Activated CD4-positive, alpha-beta T cell treated with anti-CD3 and anti-CD28 coated beads, Interleukin-2, amount 10 ng/mL, durations not matched to agents 7 days and 5 days (primary cell): ENCODE results near the gene MYO5B. TPM values are rescaled to one million over a fixed set of nuclear protein-coding genes. Genes with fewer than 3 reads are reported as not detected.
A peak's percentile ranks its signal among the peaks of the same experiment; 100 is the strongest.
"Not testable (repeated sequence)": the region's sequence is repeated elsewhere in the genome, so short reads cannot be mapped to it uniquely, and the experiment has no call there.

Experiments
- CTCF ChIA-PET: fragments of 350-600 bp; sonication (Branson Sonifier 250); formaldehyde crosslinking; loops from one replicate; lab custom pipeline; 2021; ENCODE audit warnings: antibody characterized with exemption; lab: Charles Lee
- POLR2A ChIA-PET: fragments of 350-600 bp; sonication (Branson Sonifier 250); formaldehyde crosslinking; loops from one replicate; lab custom pipeline; 2021; ENCODE audit warnings: antibody characterized with exemption; lab: Charles Lee
- DNase-seq: peaks from one replicate; pipeline ENCODE4 v3.0.0-alpha.2; 2020
- H3K27ac Mint-ChIP-seq: one replicate; pipeline ENCODE4 v1.8.0; 2021; ENCODE audit warnings: mild to moderate bottlenecking, moderate library complexity, mixed read lengths
- H3K27me3 Mint-ChIP-seq: one replicate; pipeline ENCODE4 v1.8.0; 2021; ENCODE audit warnings: mixed read lengths
- H3K36me3 Mint-ChIP-seq: one replicate; pipeline ENCODE4 v1.8.0; 2021; ENCODE audit warnings: low read depth, mixed read lengths
- H3K4me1 Mint-ChIP-seq: one replicate; pipeline ENCODE4 v1.8.0; 2021; ENCODE audit warnings: mixed read lengths
- H3K4me3 Mint-ChIP-seq: one replicate; pipeline ENCODE4 v1.8.0; 2021; ENCODE audit warnings: mild to moderate bottlenecking, moderate library complexity, mixed read lengths
- H3K9me3 Mint-ChIP-seq: one replicate; pipeline ENCODE4 v1.8.0; 2021; ENCODE audit warnings: mixed read lengths
- microRNA-seq: library from miRNA; unstranded; fragments of <30 nt; microRNA quantifications from one replicate; pipeline ENCODE4 v1.2.0, GENCODE V29; 2021; ENCODE audit warnings: borderline microRNAs expressed, borderline replicate concordance
- total RNA-seq, 2 experiments: library from RNA; stranded (reverse); gene quantifications; one replicate each; pipeline ENCODE4 v1.2.3, GENCODE V29; 2021

MYO5B gene
- total RNA-seq, 2 experiments from 2014 or later, result 0.12 TPM; not detected in 1

- Mint-ChIP-seq H3K27me3 (no peaks in the 10 kb centered on the region), H3K27ac (no peak overlapping the region), H3K4me1 (peaks cover 14% of the 10 kb centered on the region), H3K36me3 (peaks cover 69% of the 10 kb centered on the region), H3K9me3 (no peaks in the 10 kb centered on the region), H3K4me3 (no peak overlapping the region)
- ChIA-PET POLR2A (no interaction called here), CTCF (no interaction called here)
- DNase-seq, result no peak
These were observed 399.1 kb downstream of the MYO5B start for GRCh38 chr18:49795612-49796552.

DNA sequence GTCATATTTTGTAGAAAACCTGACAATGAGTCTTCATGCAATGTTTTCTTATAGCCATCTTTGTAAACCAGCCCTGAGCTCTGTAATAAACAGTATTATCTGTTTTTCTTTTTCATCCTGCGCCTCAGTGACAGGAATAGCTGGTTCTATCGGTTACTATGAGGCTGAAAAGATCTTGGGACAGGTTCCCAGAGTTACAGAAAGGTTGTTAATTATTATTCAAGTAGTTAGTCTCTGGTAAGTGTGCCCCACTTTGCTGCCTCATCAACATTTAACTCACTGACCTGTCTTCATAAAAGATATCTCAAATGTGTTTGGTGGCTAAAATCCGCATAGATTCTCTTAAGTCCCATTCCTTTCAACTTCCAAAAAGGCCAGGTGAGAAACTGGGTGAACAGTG lies 400.2 kb downstream of the MYO5B start:
- Mint-ChIP-seq H3K27ac (no peak overlapping the region), H3K9me3 (no peaks in the 10 kb centered on the region), H3K4me3 (no peak overlapping the region), H3K27me3 (no peaks in the 10 kb centered on the region), H3K4me1 (peaks cover 19% of the 10 kb centered on the region), H3K36me3 (peaks cover 73% of the 10 kb centered on the region)
- POLR2A ChIA-PET, result no interaction called here
- DNase-seq, result no peak
- CTCF ChIA-PET, result interaction anchor here (0.6 kb wide), 1 partner anchor 529 kb away, joined by 3 read pairs; no protein-coding TSS in a partner anchor

DNA sequence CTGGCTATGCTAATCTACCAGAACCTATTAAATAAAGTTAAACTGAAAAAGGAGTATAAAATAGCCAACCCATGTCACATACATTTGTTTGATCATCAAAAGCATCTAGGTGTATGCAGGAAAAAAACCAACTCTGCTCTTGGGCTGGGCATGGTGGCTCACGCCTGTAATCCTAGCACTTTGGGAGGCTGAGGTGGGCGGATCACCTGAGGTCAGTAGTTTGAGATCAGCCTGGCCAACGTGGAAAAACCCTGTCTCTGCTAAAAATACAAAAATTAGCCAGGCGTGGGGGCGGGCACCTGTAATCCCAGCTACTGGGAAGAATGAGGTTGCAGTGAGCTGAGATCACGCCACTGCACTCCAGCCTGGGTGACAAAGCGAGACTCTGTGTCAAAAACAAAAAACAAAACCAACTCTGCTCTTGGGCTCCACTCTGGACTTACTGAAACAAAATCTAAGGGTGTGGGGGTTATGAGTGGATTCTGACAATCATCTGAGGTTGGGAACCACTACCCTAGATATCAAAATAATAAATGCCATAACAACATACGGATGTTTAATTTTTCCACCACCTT lies 405.3 kb downstream of the MYO5B start:
- H3K27ac Mint-ChIP-seq, H3K4me3 Mint-ChIP-seq, H3K9me3 Mint-ChIP-seq, DNase-seq, H3K27me3 Mint-ChIP-seq, POLR2A ChIA-PET: not testable (repeated sequence)
- H3K4me1 Mint-ChIP-seq, result peaks cover 42% of the 10 kb centered on the region
- H3K36me3 Mint-ChIP-seq, result peaks cover 70% of the 10 kb centered on the region
- CTCF ChIA-PET, result interaction anchor here (1.2 to 1.7 kb wide), 2 partner anchors 21 to 29 kb away, joined by 3 to 4 read pairs; no protein-coding TSS in a partner anchor

DNA sequence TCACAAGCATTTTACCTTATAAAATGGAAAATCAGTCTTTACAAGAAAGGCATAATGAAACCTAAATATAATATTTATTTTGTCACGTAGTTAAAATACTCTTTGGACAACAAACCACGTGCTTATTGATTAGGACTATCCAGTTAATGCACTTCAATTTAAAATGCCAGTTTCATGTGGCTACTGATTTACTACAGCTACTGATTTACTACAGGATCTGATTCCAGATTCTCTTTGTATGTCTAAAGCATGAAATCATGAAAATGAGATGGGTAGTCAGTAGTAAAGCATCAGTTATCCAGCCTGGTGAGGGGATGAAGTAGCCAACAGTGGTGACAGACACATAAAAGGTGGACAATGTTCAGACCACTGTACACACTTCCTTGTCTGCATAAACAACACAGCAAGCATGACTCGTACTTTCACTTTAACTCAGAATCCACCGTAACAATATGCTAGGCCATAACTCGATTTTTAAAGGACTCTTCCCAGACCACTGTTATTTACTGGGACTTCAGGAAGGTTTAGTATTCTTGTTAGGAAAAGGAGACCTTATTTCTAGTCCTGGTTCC lies 406.5 kb downstream of the MYO5B start:
- Mint-ChIP-seq H3K9me3 (no peaks in the 10 kb centered on the region), H3K27me3 (no peaks in the 10 kb centered on the region), H3K4me1 (peaks cover 49% of the 10 kb centered on the region), H3K36me3 (peaks cover 78% of the 10 kb centered on the region), H3K4me3 (peak overlapping the region; percentile 28), H3K27ac (peak overlapping the region; percentile 84)
- POLR2A ChIA-PET, result interaction anchor here (0.7 kb wide), 1 partner anchor 302 kb away, joined by 4 read pairs; the partner anchor contains the start of gene C18orf32
- CTCF ChIA-PET, result interaction anchor here (1.2 to 1.7 kb wide), 2 partner anchors 22 to 31 kb away, joined by 3 to 4 read pairs; no protein-coding TSS in a partner anchor
- no peak for DNase-seq

DNA sequence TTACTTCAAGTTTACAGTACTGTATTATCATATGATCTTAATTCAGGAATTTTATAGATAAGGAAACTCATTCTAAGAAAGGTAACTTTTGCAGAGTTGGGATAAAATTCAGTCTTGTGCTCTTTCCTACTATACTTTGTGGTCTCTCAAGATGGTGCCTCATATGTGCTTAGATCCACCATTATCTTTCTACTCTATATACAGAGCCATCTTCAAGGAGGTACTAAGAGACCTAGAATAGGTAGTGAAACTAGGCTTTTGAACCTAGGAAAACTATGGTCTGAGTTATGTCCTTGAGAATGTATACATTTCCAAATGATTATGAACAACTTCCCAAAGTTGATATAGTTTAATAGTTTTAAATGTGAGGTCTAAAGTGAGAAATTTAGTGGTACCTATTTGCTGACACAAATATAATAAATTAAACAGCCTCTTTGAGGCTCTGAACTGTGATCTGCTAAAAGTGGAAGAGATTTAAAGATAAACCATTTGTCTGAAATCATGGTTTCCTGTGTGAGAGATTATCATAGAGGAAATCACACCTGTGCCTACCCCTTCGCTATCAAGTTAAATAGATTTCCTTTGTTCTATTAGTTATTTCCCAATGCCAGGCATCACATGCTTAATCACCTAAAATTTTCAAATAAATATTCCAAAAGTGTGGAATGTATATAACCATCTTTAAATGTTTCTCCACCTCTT lies 408.8 kb downstream of the MYO5B start:
- DNase-seq, result no peak
- H3K4me3 Mint-ChIP-seq, result no peak overlapping the region
- H3K9me3 Mint-ChIP-seq, result no peaks in the 10 kb centered on the region
- H3K27me3 Mint-ChIP-seq, result no peaks in the 10 kb centered on the region
- POLR2A ChIA-PET, result no interaction called here
- CTCF ChIA-PET, result interaction anchor here (0.6 kb wide), 1 partner anchor 1556 kb away, joined by 3 read pairs; no protein-coding TSS in a partner anchor
- peak overlapping the region; percentile 68 for H3K27ac Mint-ChIP-seq
- H3K4me1 Mint-ChIP-seq, result peaks cover 49% of the 10 kb centered on the region
- H3K36me3 Mint-ChIP-seq, result peaks cover 73% of the 10 kb centered on the region

- ChIA-PET POLR2A (no interaction called here), CTCF (interaction anchor here (0.9 kb wide), 2 partner anchors 74 to 112 kb away, joined by 3 to 4 read pairs; no protein-coding TSS in a partner anchor)
- Mint-ChIP-seq H3K27ac (no peak overlapping the region), H3K4me3 (no peak overlapping the region), H3K36me3 (peaks cover 74% of the 10 kb centered on the region), H3K27me3 (no peaks in the 10 kb centered on the region), H3K9me3 (no peaks in the 10 kb centered on the region), H3K4me1 (peaks cover 44% of the 10 kb centered on the region)
- no peak for DNase-seq
These were observed 410.3 kb downstream of the MYO5B start for GRCh38 chr18:49784427-49785185.

- H3K27me3 Mint-ChIP-seq, POLR2A ChIA-PET, H3K27ac Mint-ChIP-seq, DNase-seq, H3K9me3 Mint-ChIP-seq, H3K4me3 Mint-ChIP-seq: not testable (repeated sequence)
- peaks cover 76% of the 10 kb centered on the region for H3K36me3 Mint-ChIP-seq
- peaks cover 35% of the 10 kb centered on the region for H3K4me1 Mint-ChIP-seq
- CTCF ChIA-PET, result interaction anchor here (0.9 to 1.1 kb wide), 2 partner anchors 19 to 111 kb away, joined by 3 read pairs; no protein-coding TSS in a partner anchor
These were observed 411.3 kb downstream of the MYO5B start for GRCh38 chr18:49783631-49784030.

DNA sequence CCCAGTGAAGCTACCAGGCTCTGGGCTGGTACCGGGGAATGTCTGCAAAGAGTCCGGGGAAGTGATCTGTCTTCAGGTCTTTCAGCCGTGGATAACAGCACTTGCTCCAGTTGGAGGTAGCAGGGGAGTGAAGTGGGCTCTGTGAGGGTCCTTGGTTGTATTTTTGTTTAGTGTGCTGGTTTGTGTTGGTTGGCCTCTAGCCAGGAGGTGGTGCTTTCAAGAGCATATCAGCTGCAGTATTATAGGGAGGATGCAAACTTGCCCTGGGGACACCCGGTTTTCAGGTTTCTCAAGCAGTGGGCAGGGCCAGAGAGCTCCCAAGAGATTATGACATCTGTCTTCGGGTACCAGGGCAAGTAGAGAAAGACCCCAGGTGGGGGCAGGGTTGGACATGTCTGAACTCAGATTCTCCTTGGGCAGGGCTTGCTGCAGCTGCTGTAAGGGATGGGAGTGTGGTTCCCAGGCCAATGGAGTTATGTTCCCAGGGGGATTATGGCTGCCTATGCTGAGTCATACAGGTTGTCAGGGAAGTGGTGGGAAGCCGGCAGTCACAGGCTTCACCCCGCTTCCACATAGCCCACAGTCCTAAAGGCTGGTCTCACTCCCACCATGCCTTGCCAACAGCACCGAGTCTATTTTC lies 416.0 kb downstream of the MYO5B start:
- Mint-ChIP-seq H3K4me1 (peaks cover 2% of the 10 kb centered on the region), H3K9me3 (peaks cover 18% of the 10 kb centered on the region)
- POLR2A ChIA-PET, result no interaction called here

More for the DNA sequence above, 416.0 kb downstream of the MYO5B start:
- no peak for DNase-seq
- Mint-ChIP-seq H3K27ac (no peak overlapping the region), H3K36me3 (peaks cover 52% of the 10 kb centered on the region), H3K4me3 (no peak overlapping the region), H3K27me3 (peaks cover 4% of the 10 kb centered on the region)
- CTCF ChIA-PET, result interaction anchor here (0.6 kb wide), 1 partner anchor 100 kb away, joined by 3 read pairs; no protein-coding TSS in a partner anchor

Small RNA genes lying within 50 kb of the gene (microRNA-seq; reads per million reads assigned to microRNA genes)
- not detected for gene MIR4320

Other genes with a start within 250 kb of the MYO5B start
- under 1 TPM; 0.50 to 0.56 TPM for gene CFAP53, start 71.3 kb upstream of the MYO5B start, total RNA-seq
- 10 to 100 TPM; 91.6 to 96.2 TPM for gene MBD1, start 86.4 kb upstream of the MYO5B start, total RNA-seq
- gene CXXC1, start 92.5 kb upstream of the MYO5B start, total RNA-seq, result 100 to 1,000 TPM; 125 to 139 TPM
- 10 to 100 TPM; 44.1 to 51.4 TPM for gene SKA1, start 179.9 kb upstream of the MYO5B start, total RNA-seq